Ovary (tissue), 10 donors: Measurements from ENCODE around the gene HLA-DQA2. TPM values are rescaled to one million over a fixed set of nuclear protein-coding genes. Genes with fewer than 3 reads are reported as not detected.

Experiments
- DNase-seq, 5 donors: peaks; one replicate each; pipeline ENCODE4 v3.0.0-alpha.2; 2019 to 2020
- H3K27ac ChIP-seq, 2 donors: fragments of 200-600 bp; one replicate each; pipeline versions ENCODE4 v1.5.1 to v1.8.0; 2019 to 2022
- H3K27me3 ChIP-seq: fragments of 200-600 bp; one replicate; pipeline ENCODE4 v1.8.0; 2022
- H3K36me3 ChIP-seq: fragments of 200-600 bp; sonication (generic); one replicate; pipeline ENCODE4 v1.5.1; 2019
- H3K4me1 ChIP-seq: one replicate; pipeline ENCODE4 v1.8.1; 2013; ENCODE audit warnings: mild to moderate bottlenecking, moderate library complexity; ENCODE audit not compliant: insufficient read depth
- H3K4me3 ChIP-seq: fragments of 200-600 bp; sonication (generic); one replicate; pipeline ENCODE4 v1.5.1; 2017
- H3K9me3 ChIP-seq, 2 donors: fragments of 200-600 bp in 1 of 2; sonication (generic) in 1 of 2; one replicate each; pipeline versions ENCODE4 v1.5.1 to v1.8.1; 2013 to 2019; ENCODE audit warnings: mild to moderate bottlenecking in 1 of 2, moderate library complexity in 1 of 2
- EP300 ChIP-seq: sonication (generic); formaldehyde crosslinking; IDR thresholded peaks from one replicate; pipeline ENCODE4 v1.6.1; 2017; ENCODE audit warnings: antibody characterized with exemption
- POLR2A ChIP-seq: fragments of 450-650 bp; IDR thresholded peaks from one replicate; pipeline ENCODE4 v1.6.1; 2017; ENCODE audit warnings: antibody characterized with exemption, mild to moderate bottlenecking, moderate library complexity
- WGBS, 3 donors: extraction: QIAGEN DNeasy Blood & Tissue Kit in 1 of 3; methylation state at CpG; one replicate each; pipeline versions ENCODE4 v1.1.5 to v1.1.7; 2013 to 2017; 5-methylcytosine and 5-hydroxymethylcytosine counted together
- intact Hi-C, 4 donors: fragments of 100-400 bp; cut with DNase I; formaldehyde crosslinking; loops; one replicate each; pipeline versions ENCODE4 v1.11.0 to v1.15.1; 2022 to 2023
- long read RNA-seq, 3 donors: library from polyadenylated mRNA in 2 of 3; unstranded in 2 of 3; transcript quantifications; one replicate each; pipeline ENCODE4 v2.0.0 and lab custom pipeline, GENCODE V29; 2021 to 2026
- polyA plus RNA-seq, 2 donors: library from polyadenylated mRNA; stranded (reverse); fragments of 200-250 nt in 1 of 2; fragments of 350-450 nt in 1 of 2; fragmentation: Illumina TruSeq in 1 of 2; extraction: RNeasy Lipid Tissue Mini Kit (QIAGEN cat#74804) in 1 of 2; gene quantifications; one replicate each; pipeline ENCODE4 v1.2.3, GENCODE V29; 2013 to 2014
- total RNA-seq, 7 donors: library from RNA; depleted of rRNA in 2 of 7; stranded (reverse); fragments of >200 nt in 2 of 7; fragmentation: NEBNext Ultra II Directional in 3 of 7; extraction: Animal tissue kit (Norgen Biotek cat#: 25700) in 3 of 7; gene quantifications; one replicate each; pipeline versions ENCODE4 v1.1.0 to v1.2.4, GENCODE V29; 2016 to 2023
- TF ChIP-seq, protein P1 (sequence below), 3 donors: fragments of 450-650 bp in 2 of 3; fragments of 200-600 bp in 1 of 3; IDR thresholded peaks; one replicate each; pipeline versions ENCODE4 v1.5.1 to v1.8.0; 2016 to 2022; ENCODE audit warnings: antibody characterized with exemption in 3 of 3, mild to moderate bottlenecking in 1 of 3
- donor health status: DM: no; HTN: no; CAD: no; lungs with moderate emphysema.
- donor health status: DM: no; HTN: no; CAD: no.
- donor health status: Bipolar disorder and iron deficiency.
- donor health status: DM: yes; HTN: yes; CAD: no.
- donor health status: DM: no; HTN: no; CAD: no.
- donor health status: DM: yes; HTN: yes; CAD: no.

Gene HLA-DQA2
- total RNA-seq (1 to 10 TPM in 2 of 7 donors, under 1 TPM in 2, not detected in 3; 0.66 to 4.4 (median 1.2) TPM), polyA plus RNA-seq (10 to 100 TPM in 1 of 2 donors, not detected in 1; 29.3 TPM)
- long read RNA-seq, donor 1: 0 reads
- long read RNA-seq, donor 2: 0 reads
- long read RNA-seq, donor 3: 0 reads

GRCh38 chr6:32741031-32741960 is at the start of gene HLA-DQA2:
HLA-DQA2 (plus strand) TSS chr6:32741391; CDS start chr6:32741444, 53 bp downstream.
- H3K27ac ChIP-seq: no peak within 1 kb of the TSS
- H3K36me3 ChIP-seq: no peaks in the 10 kb centered on the region
- no peaks in the 10 kb centered on the region for H3K27me3 ChIP-seq
- no peak within 1 kb of the TSS for H3K4me3 ChIP-seq
- no peaks in the 10 kb centered on the region for H3K4me1 ChIP-seq
- TF ChIP-seq POLR2A: no peak
- intact Hi-C loops: no loop called here
- no peak for DNase-seq
- H3K9me3 ChIP-seq: no peaks in the 10 kb centered on the region
- 62 to 73% (median 67%) methylated on average over 7 of the region's 7 CpGs for WGBS, 3 donors

DNA sequence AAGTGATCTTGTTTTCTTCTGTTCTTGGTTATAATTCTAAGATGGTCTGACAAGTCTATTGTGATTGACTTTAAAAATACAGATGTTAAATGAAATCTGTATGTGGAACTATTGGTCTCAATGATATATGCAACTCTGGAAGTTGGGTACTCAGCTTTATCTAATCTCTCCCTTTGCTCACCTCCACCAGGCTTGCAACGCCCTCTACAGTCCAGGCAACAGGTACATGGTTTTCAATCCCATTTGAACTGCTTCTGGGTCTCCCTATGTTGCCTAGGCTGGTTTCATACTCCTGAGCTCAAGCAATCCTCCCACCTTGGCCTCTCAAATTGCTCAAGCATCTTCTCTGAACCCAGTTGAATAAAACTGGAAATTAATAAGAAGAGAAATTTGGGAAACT is 49.2 kb upstream of the HLA-DQA2 start:
- no peaks in the 10 kb centered on the region for H3K9me3 ChIP-seq
- intact Hi-C loops: loop anchor here in 1 of 4 donors (10.0 kb wide), 1 partner anchor 257 kb away; the partner anchor contains the start of gene HLA-DRA
- H3K4me3 ChIP-seq: no peak overlapping the region
- no peaks in the 10 kb centered on the region for H3K4me1 ChIP-seq
- WGBS, 3 donors: 0 to 6% (median 0%) methylated on average over 1 of the region's 1 CpG
- TF ChIP-seq POLR2A (no peak), EP300 (no peak)
- TF ChIP-seq, protein P1, sequence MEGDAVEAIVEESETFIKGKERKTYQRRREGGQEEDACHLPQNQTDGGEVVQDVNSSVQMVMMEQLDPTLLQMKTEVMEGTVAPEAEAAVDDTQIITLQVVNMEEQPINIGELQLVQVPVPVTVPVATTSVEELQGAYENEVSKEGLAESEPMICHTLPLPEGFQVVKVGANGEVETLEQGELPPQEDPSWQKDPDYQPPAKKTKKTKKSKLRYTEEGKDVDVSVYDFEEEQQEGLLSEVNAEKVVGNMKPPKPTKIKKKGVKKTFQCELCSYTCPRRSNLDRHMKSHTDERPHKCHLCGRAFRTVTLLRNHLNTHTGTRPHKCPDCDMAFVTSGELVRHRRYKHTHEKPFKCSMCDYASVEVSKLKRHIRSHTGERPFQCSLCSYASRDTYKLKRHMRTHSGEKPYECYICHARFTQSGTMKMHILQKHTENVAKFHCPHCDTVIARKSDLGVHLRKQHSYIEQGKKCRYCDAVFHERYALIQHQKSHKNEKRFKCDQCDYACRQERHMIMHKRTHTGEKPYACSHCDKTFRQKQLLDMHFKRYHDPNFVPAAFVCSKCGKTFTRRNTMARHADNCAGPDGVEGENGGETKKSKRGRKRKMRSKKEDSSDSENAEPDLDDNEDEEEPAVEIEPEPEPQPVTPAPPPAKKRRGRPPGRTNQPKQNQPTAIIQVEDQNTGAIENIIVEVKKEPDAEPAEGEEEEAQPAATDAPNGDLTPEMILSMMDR (IDR thresholded peaks at IDR 0.05): no peak
- H3K27me3 ChIP-seq: no peaks in the 10 kb centered on the region
- H3K36me3 ChIP-seq: no peaks in the 10 kb centered on the region
- no peak overlapping the region for H3K27ac ChIP-seq
- DNase-seq: peak in 1 of 5 donors; percentile 13

GRCh38 chr6:32697031-32697430 is 44.2 kb upstream of the HLA-DQA2 start:
- Histone ChIP-seq H3K36me3 (no peaks in the 10 kb centered on the region), H3K9me3 (no peaks in the 10 kb centered on the region), H3K27me3 (no peaks in the 10 kb centered on the region), H3K4me3 (no peak overlapping the region), H3K4me1 (no peaks in the 10 kb centered on the region), H3K27ac (no peak overlapping the region)
- 73 to 81% (median 79%) methylated on average over 1 of the region's 1 CpG for WGBS, 3 donors
- TF ChIP-seq, protein P1 (IDR thresholded peaks at IDR 0.05): no peak
- TF ChIP-seq POLR2A: no peak
- TF ChIP-seq EP300: no peak
- intact Hi-C loops: loop anchor here in 2 of 4 donors (5.0 to 10.0 kb wide), 2 partner anchors 262 to 265 kb away; partner anchors contain the start of gene HLA-DRA (in 1 of the 2)
- DNase-seq: no peak

DNA sequence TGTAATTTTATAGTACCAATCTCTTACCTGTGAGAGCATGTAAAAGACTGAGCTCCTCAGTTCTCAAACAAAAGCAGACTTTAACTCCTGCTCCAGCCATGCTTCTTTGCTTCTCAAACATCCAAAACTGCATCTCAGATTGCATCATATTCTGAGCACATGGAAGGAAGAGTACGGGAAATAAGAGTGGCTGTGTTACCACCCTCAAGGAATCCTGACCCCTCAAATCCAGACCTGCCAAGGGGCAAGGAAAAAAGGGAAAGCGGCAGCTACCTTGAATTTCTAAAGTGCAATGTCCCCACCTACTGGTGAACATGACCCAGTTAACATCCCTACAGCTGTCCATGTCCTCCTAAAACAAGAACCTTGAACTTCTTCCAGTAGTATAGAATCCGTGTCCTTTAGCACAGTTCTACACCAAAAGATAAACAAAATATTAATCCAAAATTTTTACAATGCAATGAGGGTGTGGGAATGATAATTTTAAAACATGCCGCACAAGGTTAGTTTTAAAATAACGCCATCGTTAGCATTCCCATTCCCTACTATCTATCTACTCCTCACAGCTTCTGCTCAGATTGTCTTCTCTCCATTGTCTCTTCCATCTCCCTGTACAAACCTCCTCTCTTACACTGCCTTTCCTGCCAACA is 40.7 kb upstream of the HLA-DQA2 start:
- H3K36me3 ChIP-seq: no peaks in the 10 kb centered on the region
- 1 to 3% (median 1%) methylated on average over 6 of the region's 6 CpGs for WGBS, 3 donors
- H3K27me3 ChIP-seq: no peaks in the 10 kb centered on the region
- H3K9me3 ChIP-seq: no peaks in the 10 kb centered on the region
- DNase-seq: peak; percentile 17 to 45 (median 21)
- no peak overlapping the region for H3K4me3 ChIP-seq
- intact Hi-C loops: loop anchor here in 2 of 4 donors (10.0 kb wide), 2 partner anchors 266 to 286 kb away; partner anchors contain the start of gene HLA-DRA (in 1 of the 2)
- no peaks in the 10 kb centered on the region for H3K4me1 ChIP-seq
- no peak overlapping the region for H3K27ac ChIP-seq
- TF ChIP-seq POLR2A: no peak
- TF ChIP-seq, protein P1 (IDR thresholded peaks at IDR 0.05): peak in 2 of 3 donors; percentile 43 to 57
- TF ChIP-seq EP300: no peak
